Measurements from ENCODE around the gene CTNND2.

DNA sequence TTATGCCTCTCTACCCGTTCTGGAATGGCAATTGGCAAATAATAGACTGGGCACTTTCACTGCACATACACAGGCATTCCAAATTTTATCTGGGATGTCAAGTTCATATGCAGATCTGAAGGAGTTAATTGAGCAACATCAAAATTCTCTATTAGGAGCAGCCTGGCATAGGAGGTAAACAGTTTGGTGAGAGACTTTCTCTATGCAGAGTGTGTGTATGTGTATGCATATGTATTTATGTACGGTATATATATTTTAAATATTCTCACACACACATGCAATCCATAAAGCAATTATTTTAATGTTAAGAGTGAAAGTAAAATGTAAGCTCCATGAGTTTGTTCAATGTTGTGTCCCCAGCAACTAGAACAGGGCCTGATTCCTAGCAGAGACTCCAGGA lies 517.8 kb downstream of the CTNND2 start:
- TF ChIP-seq, protein P1, sequence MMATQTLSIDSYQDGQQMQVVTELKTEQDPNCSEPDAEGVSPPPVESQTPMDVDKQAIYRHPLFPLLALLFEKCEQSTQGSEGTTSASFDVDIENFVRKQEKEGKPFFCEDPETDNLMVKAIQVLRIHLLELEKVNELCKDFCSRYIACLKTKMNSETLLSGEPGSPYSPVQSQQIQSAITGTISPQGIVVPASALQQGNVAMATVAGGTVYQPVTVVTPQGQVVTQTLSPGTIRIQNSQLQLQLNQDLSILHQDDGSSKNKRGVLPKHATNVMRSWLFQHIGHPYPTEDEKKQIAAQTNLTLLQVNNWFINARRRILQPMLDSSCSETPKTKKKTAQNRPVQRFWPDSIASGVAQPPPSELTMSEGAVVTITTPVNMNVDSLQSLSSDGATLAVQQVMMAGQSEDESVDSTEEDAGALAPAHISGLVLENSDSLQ (IDR thresholded peaks at IDR 0.05): no peak
- no peak for TF ChIP-seq FOXK2 (IDR thresholded peaks at IDR 0.05)
- no peak for TF ChIP-seq BHLHE40 (IDR thresholded peaks at IDR 0.05; ENCODE audit: borderline replicate concordance)
- no peak for TF ChIP-seq CTBP1 (IDR thresholded peaks at IDR 0.05; ENCODE audit: borderline replicate concordance)
- TF ChIP-seq ARNT (IDR thresholded peaks at IDR 0.05): no peak
- no peak for TF ChIP-seq ELF4 (IDR thresholded peaks at IDR 0.05)
- TF ChIP-seq FOXM1 (IDR thresholded peaks at IDR 0.05; ENCODE audit: borderline replicate concordance): no peak
- no peak for TF ChIP-seq HDGF (IDR thresholded peaks at IDR 0.05; ENCODE audit: borderline replicate concordance)

Measured in HEK293T (cell line).